ENCODE measurements around the gene AGAP1.

The AGAP1 gene

DNA sequence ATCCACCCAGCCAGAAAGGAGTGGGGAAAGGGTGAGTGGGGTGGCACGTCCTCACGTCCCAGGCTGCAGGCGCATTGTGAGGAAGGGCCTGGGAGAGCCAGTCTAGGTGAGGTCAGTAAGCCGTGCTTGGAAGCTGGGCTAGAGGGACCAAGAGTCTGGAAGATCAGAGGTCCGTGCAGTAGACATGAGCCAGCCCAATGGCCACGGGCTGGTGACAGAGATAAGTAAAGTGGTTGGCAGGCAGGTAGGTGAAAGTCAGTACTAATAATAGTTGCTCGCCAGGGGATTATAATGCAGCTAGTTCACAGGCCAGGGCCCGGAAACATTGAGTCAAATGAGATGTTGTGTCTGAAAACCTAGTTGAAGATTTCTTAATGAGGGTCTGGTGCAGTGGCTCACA, 541.1 kb downstream of the AGAP1 start:
- Histone ChIP-seq H3K4me1 (ENCODE audit: control insufficient read depth, insufficient read depth, low read length) (no peaks in the 10 kb centered on the region), H3K36me3 (ENCODE audit: control insufficient read depth, insufficient read depth, low read length) (no peaks in the 10 kb centered on the region)
- whole genome bisulfite sequencing (ENCODE audit: insufficient coverage, insufficient read length), result no CpG with 5 or more reads among the region's 8 CpGs

GRCh38 chr2:236036045-236036444, 542.2 kb downstream of the AGAP1 start:
- WGBS (ENCODE audit: insufficient coverage, insufficient read length), result no CpG with 5 or more reads among the region's 16 CpGs
- no peak overlapping the region for H3K4me3 ChIP-seq (ENCODE audit: low read length)
- no peak for DNase-seq (ENCODE audit: low read depth, low spot score)
- H3K27ac ChIP-seq (ENCODE audit: low read length), result no peak overlapping the region
- H3K9me3 ChIP-seq (ENCODE audit: control insufficient read depth, insufficient read depth, low read length), result no peaks in the 10 kb centered on the region
- H3K4me1 ChIP-seq (ENCODE audit: control insufficient read depth, insufficient read depth, low read length), result no peaks in the 10 kb centered on the region
- H3K36me3 ChIP-seq (ENCODE audit: control insufficient read depth, insufficient read depth, low read length), result no peaks in the 10 kb centered on the region
- no peaks in the 10 kb centered on the region for H3K27me3 ChIP-seq (ENCODE audit: control insufficient read depth, insufficient read depth, low read length)

More for the DNA sequence above, 541.1 kb downstream of the AGAP1 start:
- H3K27me3 ChIP-seq (ENCODE audit: control insufficient read depth, insufficient read depth, low read length), result no peaks in the 10 kb centered on the region
- H3K4me3 ChIP-seq (ENCODE audit: low read length), result no peak overlapping the region
- H3K9me3 ChIP-seq (ENCODE audit: control insufficient read depth, insufficient read depth, low read length), result no peaks in the 10 kb centered on the region
- no peak overlapping the region for H3K27ac ChIP-seq (ENCODE audit: low read length)
- no peak for DNase-seq (ENCODE audit: low read depth, low spot score)

- no peaks in the 10 kb centered on the region for H3K36me3 ChIP-seq (ENCODE audit: control insufficient read depth, insufficient read depth, low read length)
- no peak overlapping the region for H3K4me3 ChIP-seq (ENCODE audit: low read length)
- DNase-seq (ENCODE audit: low read depth, low spot score), result no peak
- H3K9me3 ChIP-seq (ENCODE audit: control insufficient read depth, insufficient read depth, low read length), result no peaks in the 10 kb centered on the region
- no peaks in the 10 kb centered on the region; the same call in 1 of the 2 replicates for H3K4me1 ChIP-seq (ENCODE audit: control insufficient read depth, insufficient read depth, low read length)
- WGBS (ENCODE audit: insufficient coverage, insufficient read length), result no CpG with 5 or more reads among the region's 7 CpGs
- H3K27ac ChIP-seq (ENCODE audit: low read length), result no peak overlapping the region
- no peaks in the 10 kb centered on the region for H3K27me3 ChIP-seq (ENCODE audit: control insufficient read depth, insufficient read depth, low read length)
These were observed 544.3 kb downstream of the AGAP1 start for GRCh38 chr2:236038096-236038495.

DNA sequence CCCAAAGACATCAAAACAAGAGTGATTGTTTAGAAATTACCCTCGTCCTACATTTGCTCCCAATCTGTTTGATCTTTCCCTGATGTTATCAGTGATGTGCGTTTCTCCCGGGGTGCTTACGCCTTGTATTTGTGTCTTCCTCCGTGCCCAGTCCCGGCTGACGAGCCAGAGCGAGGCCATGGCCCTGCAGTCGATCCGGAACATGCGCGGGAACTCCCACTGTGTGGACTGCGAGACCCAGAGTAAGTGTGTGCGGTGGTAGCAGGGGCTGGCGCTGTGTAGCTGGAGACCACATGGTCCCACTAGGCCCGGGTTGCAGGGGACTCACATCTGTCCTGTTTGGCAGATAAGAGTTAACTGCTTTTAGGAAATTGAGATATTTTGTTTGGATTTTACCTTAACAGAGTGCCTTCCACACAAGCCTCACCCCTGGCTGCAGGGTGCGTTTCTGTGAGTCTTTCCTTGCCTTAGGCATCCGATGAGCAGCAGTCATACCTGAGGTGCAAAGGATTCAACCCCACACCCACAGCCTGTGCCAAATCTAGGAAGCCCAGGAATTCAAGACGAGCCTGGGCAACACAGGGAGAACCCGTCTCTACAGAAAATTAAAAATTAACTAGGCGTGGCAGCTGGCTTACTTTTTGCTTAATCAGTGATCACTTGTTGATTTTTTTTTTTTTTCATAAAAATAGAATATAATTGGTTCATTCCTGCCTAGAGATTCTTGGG, 546.9 kb downstream of the AGAP1 start:
- H3K27me3 ChIP-seq (ENCODE audit: control insufficient read depth, insufficient read depth, low read length), result no peaks in the 10 kb centered on the region
- no peaks in the 10 kb centered on the region for H3K36me3 ChIP-seq (ENCODE audit: control insufficient read depth, insufficient read depth, low read length)
- no peaks in the 10 kb centered on the region for H3K9me3 ChIP-seq (ENCODE audit: control insufficient read depth, insufficient read depth, low read length)
- no CpG with 5 or more reads among the region's 21 CpGs for WGBS (ENCODE audit: insufficient coverage, insufficient read length)
- no peak overlapping the region for H3K27ac ChIP-seq (ENCODE audit: low read length)
- H3K4me3 ChIP-seq (ENCODE audit: low read length), result no peak overlapping the region
- DNase-seq (ENCODE audit: low read depth, low spot score), result no peak
- H3K4me1 ChIP-seq (ENCODE audit: control insufficient read depth, insufficient read depth, low read length), result no peaks in the 10 kb centered on the region; the same call in 1 of the 2 replicates

GRCh38 chr2:236041616-236042015, 547.8 kb downstream of the AGAP1 start:
- no CpG with 5 or more reads among the region's 8 CpGs for WGBS (ENCODE audit: insufficient coverage, insufficient read length)
- Histone ChIP-seq H3K27me3 (ENCODE audit: control insufficient read depth, insufficient read depth, low read length) (no peaks in the 10 kb centered on the region), H3K27ac (ENCODE audit: low read length) (no peak overlapping the region), H3K4me1 (ENCODE audit: control insufficient read depth, insufficient read depth, low read length) (no peaks in the 10 kb centered on the region; the same call in 1 of the 2 replicates), H3K9me3 (ENCODE audit: control insufficient read depth, insufficient read depth, low read length) (no peaks in the 10 kb centered on the region), H3K4me3 (ENCODE audit: low read length) (no peak overlapping the region), H3K36me3 (ENCODE audit: control insufficient read depth, insufficient read depth, low read length) (no peaks in the 10 kb centered on the region)
- DNase-seq (ENCODE audit: low read depth, low spot score), result no peak

GRCh38 chr2:236042087-236042486, 548.2 kb downstream of the AGAP1 start:
- WGBS (ENCODE audit: insufficient coverage, insufficient read length), result 100% methylated on average over 1 of the region's 6 CpGs
- H3K4me1 ChIP-seq (ENCODE audit: control insufficient read depth, insufficient read depth, low read length), result no peaks in the 10 kb centered on the region; the same call in 1 of the 2 replicates
- H3K9me3 ChIP-seq (ENCODE audit: control insufficient read depth, insufficient read depth, low read length), result no peaks in the 10 kb centered on the region
- H3K36me3 ChIP-seq (ENCODE audit: control insufficient read depth, insufficient read depth, low read length), result no peaks in the 10 kb centered on the region
- H3K27me3 ChIP-seq (ENCODE audit: control insufficient read depth, insufficient read depth, low read length), result no peaks in the 10 kb centered on the region
- H3K4me3 ChIP-seq (ENCODE audit: low read length), result no peak overlapping the region
- no peak overlapping the region for H3K27ac ChIP-seq (ENCODE audit: low read length)
- no peak for DNase-seq (ENCODE audit: low read depth, low spot score)

GRCh38 chr2:236044191-236044590, 550.3 kb downstream of the AGAP1 start:
- no peaks in the 10 kb centered on the region for H3K27me3 ChIP-seq (ENCODE audit: control insufficient read depth, insufficient read depth, low read length)
- H3K4me1 ChIP-seq (ENCODE audit: control insufficient read depth, insufficient read depth, low read length), result no peaks in the 10 kb centered on the region; the same call in 1 of the 2 replicates
- no peak overlapping the region for H3K4me3 ChIP-seq (ENCODE audit: low read length)
- no peaks in the 10 kb centered on the region for H3K36me3 ChIP-seq (ENCODE audit: control insufficient read depth, insufficient read depth, low read length)
- H3K27ac ChIP-seq (ENCODE audit: low read length), result no peak overlapping the region
- WGBS (ENCODE audit: insufficient coverage, insufficient read length), result no CpG with 5 or more reads among the region's 6 CpGs
- DNase-seq (ENCODE audit: low read depth, low spot score), result no peak
- no peaks in the 10 kb centered on the region for H3K9me3 ChIP-seq (ENCODE audit: control insufficient read depth, insufficient read depth, low read length)

DNA sequence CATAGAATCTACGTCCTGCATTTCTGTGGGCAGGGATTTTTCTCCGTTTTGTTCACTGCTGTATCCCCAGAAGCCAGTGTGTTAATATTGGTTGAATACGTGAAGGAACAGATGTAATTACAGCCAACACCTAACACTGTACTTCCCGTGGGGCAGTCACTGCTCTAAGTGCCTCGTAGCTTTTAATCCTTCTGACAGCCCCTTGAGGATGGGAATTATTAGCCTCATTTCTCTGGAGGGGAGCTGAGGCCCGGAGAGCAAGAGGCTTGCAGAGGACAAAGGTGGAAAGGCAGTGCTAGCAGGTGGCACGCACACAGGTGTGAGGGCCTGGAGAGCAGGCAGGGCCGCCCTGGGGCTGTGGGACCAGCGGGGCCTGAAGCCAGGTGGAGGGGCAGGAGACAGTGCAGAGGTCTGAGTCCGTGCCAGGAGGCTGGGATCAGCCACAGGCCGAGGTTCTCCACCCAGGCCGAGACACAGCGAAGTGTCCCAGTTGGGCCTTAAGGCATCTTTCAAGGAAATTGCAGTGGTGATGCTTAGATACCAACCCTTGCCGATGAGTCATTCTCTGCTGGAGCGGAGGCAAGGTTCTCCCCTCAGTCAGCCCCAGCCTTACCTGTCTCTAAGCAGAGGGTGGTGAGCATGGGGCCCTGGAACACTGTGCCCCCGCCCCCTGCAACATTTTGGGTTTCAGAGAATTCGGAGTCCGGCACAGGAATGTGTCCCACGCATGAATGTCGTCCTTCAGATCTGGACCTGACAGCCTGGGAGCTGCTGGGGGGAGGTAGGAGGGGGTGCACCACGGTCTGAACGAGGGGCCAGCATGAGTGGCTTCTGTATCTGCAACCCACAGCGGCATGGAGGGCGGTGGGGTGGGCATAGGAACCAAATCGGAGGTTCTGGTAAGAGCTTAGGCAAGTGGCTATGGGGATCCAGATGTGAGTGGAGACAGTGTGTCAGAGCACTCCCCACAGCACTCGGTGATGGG, 551.7 kb downstream of the AGAP1 start:
- WGBS (ENCODE audit: insufficient coverage, insufficient read length), result no CpG with 5 or more reads among the region's 26 CpGs
- Histone ChIP-seq H3K27ac (ENCODE audit: low read length) (no peak overlapping the region), H3K27me3 (ENCODE audit: control insufficient read depth, insufficient read depth, low read length) (no peaks in the 10 kb centered on the region), H3K4me3 (ENCODE audit: low read length) (no peak overlapping the region), H3K36me3 (ENCODE audit: control insufficient read depth, insufficient read depth, low read length) (no peaks in the 10 kb centered on the region), H3K4me1 (ENCODE audit: control insufficient read depth, insufficient read depth, low read length) (no peaks in the 10 kb centered on the region; the same call in 1 of the 2 replicates), H3K9me3 (ENCODE audit: control insufficient read depth, insufficient read depth, low read length) (no peaks in the 10 kb centered on the region)
- no peak for DNase-seq (ENCODE audit: low read depth, low spot score)

DNA sequence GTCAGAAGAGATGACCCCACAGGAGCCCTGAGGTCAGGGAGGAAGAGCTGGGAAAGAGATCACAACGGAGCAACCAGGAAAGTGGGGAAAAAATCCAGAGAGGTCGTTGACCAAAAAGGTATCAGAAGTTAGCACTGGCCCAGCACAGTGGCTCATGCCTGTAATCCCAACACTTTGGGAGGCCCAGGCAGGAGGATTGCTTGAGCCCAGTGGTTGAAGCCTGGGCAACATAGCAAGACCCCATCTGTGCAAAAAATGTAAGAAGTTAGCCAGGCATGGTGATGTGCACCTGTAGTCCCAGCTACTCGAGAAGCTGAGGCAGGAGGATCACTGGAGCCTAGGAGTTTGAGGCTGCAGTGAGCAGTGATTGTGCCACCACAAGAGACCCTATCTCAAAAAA, 552.9 kb downstream of the AGAP1 start:
- Histone ChIP-seq H3K36me3 (ENCODE audit: control insufficient read depth, insufficient read depth, low read length) (no peaks in the 10 kb centered on the region), H3K27ac (ENCODE audit: low read length) (no peak overlapping the region), H3K27me3 (ENCODE audit: control insufficient read depth, insufficient read depth, low read length) (no peaks in the 10 kb centered on the region), H3K9me3 (ENCODE audit: control insufficient read depth, insufficient read depth, low read length) (no peaks in the 10 kb centered on the region), H3K4me1 (ENCODE audit: control insufficient read depth, insufficient read depth, low read length) (peaks cover 2% of the 10 kb centered on the region; the same call in 1 of the 2 replicates), H3K4me3 (ENCODE audit: low read length) (no peak overlapping the region)
- DNase-seq (ENCODE audit: low read depth, low spot score), result no peak
- WGBS (ENCODE audit: insufficient coverage, insufficient read length), result no CpG with 5 or more reads among the region's 3 CpGs

- H3K36me3 ChIP-seq (ENCODE audit: control insufficient read depth, insufficient read depth, low read length), result no peaks in the 10 kb centered on the region
- H3K27me3 ChIP-seq (ENCODE audit: control insufficient read depth, insufficient read depth, low read length), result no peaks in the 10 kb centered on the region
- DNase-seq (ENCODE audit: low read depth, low spot score), result no peak
- H3K27ac ChIP-seq (ENCODE audit: low read length), result no peak overlapping the region
- H3K9me3 ChIP-seq (ENCODE audit: control insufficient read depth, insufficient read depth, low read length), result no peaks in the 10 kb centered on the region
- H3K4me1 ChIP-seq (ENCODE audit: control insufficient read depth, insufficient read depth, low read length), result 0 out of 2 replicates have a peak, but pooled peaks cover 2% of the 10 kb centered on the region
- WGBS (ENCODE audit: insufficient coverage, insufficient read length), result no CpG with 5 or more reads among the region's 10 CpGs
- no peak overlapping the region for H3K4me3 ChIP-seq (ENCODE audit: low read length)
These were observed 553.3 kb downstream of the AGAP1 start for GRCh38 chr2:236047176-236047575.

Data from iPS DF 6.9 (cell line).